Thyroid gland (tissue), 4 donors: Measurements from ENCODE around the gene TPD52L1.

Experiments used
- CTCF ChIP-seq, 6 experiments: fragments of 200-600 bp in 3 of 6; fragments of 450-650 bp in 3 of 6; sonication (generic) in 3 of 6; IDR thresholded peaks; one replicate each; pipeline ENCODE4 v1.5.1; 2016 to 2019; ENCODE audit warnings: antibody characterized with exemption in 6 of 6, mild to moderate bottlenecking in 2 of 6, inconsistent platforms in 1 of 6, moderate library complexity in 1 of 6
- POLR2A ChIP-seq, 2 donors: fragments of 450-650 bp; IDR thresholded peaks; one replicate each; pipeline ENCODE4 v1.6.1; 2017; ENCODE audit warnings: antibody characterized with exemption in 2 of 2, mild to moderate bottlenecking in 2 of 2, moderate library complexity in 1 of 2

- TF ChIP-seq CTCF (IDR thresholded peaks at IDR 0.05) (no peak), POLR2A (IDR thresholded peaks at IDR 0.05) (no peak)
Observed at GRCh38 chr6:125129354-125129753, 24.2 kb upstream of the TPD52L1 start.
